GM12875 (cell line): Measurements from ENCODE around the gene ICOS.
"Not testable (repeated sequence)": the region's sequence is repeated elsewhere in the genome, so short reads cannot be mapped to it uniquely, and the experiment has no call there.

Source experiments
- H3K4me3 ChIP-seq: one replicate; pipeline ENCODE4 v1.5.1; 2011; ENCODE audit warnings: low read depth, low read length, control low read depth
- TF ChIP-seq, protein P1 (sequence below): IDR thresholded peaks from 2 replicates; pipeline ENCODE4 v1.5.1; 2011; ENCODE audit warnings: low read depth, mild to moderate bottlenecking, control low read depth, inconsistent platforms, low read length, moderate library complexity, borderline replicate concordance; ENCODE audit not compliant: insufficient read depth

ICOS gene

DNA sequence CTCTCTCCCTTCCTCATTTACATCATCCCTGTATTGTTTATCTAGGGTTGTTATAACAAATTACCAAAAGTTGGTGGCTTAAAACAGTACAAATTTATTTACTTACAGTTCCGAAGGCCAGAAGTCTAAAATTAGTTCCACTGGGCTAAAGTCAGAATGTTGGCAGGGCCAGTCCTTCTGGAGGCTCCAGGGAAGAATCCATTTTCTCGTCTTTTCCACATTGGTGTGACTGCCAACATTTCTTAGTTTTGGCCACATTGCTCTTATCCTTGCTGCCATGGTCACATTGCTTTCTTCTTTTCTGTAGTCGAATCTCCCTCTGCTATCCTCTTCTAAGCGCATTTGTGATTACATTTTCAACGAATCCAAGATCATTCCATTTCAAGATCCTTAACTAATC is 34.7 kb downstream of the ICOS start:
- TF ChIP-seq, protein P1, sequence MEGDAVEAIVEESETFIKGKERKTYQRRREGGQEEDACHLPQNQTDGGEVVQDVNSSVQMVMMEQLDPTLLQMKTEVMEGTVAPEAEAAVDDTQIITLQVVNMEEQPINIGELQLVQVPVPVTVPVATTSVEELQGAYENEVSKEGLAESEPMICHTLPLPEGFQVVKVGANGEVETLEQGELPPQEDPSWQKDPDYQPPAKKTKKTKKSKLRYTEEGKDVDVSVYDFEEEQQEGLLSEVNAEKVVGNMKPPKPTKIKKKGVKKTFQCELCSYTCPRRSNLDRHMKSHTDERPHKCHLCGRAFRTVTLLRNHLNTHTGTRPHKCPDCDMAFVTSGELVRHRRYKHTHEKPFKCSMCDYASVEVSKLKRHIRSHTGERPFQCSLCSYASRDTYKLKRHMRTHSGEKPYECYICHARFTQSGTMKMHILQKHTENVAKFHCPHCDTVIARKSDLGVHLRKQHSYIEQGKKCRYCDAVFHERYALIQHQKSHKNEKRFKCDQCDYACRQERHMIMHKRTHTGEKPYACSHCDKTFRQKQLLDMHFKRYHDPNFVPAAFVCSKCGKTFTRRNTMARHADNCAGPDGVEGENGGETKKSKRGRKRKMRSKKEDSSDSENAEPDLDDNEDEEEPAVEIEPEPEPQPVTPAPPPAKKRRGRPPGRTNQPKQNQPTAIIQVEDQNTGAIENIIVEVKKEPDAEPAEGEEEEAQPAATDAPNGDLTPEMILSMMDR: no peak
- H3K4me3 ChIP-seq: no peak overlapping the region

DNA sequence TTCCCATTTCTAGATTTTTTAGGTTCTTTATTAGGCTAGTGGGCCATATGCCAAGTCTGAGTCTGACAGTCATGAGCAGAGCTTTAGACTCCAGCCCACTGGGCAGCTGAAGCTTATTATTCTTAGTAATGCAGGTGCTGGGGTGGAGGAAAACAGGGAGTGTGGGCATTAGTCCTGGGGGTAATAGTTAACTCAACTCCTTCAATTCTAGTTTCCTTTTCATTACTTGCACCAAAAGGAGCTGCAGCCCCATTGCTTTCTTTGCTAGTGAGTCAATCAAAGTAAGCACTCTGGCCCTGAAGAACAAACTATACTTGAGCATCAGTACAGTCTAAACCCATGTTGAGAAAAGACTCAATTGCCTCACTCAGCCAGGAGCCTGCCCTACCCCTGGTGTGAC is 35.5 kb downstream of the ICOS start:
- no peak overlapping the region for H3K4me3 ChIP-seq
- TF ChIP-seq, protein P1: no peak

DNA sequence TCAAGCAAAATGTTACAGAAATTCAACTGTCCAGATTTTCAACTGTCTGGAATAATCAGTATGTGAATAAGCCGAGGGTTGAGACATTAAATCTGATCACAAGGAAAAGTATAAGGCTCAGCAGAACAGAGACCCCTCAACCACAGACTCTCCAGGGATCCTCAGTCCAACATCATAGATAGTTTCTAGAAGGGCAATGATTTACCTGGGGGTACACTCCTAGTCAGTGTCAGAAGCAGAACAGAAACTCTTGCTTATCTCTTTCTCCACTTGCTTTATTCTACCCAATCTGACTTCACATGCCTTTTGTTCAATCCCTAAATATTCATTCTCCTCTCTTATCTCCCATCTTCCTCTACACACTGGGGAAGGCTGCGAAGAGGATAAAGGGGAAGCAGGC is 36.4 kb downstream of the ICOS start:
- no peak overlapping the region for H3K4me3 ChIP-seq
- TF ChIP-seq, protein P1: no peak

DNA sequence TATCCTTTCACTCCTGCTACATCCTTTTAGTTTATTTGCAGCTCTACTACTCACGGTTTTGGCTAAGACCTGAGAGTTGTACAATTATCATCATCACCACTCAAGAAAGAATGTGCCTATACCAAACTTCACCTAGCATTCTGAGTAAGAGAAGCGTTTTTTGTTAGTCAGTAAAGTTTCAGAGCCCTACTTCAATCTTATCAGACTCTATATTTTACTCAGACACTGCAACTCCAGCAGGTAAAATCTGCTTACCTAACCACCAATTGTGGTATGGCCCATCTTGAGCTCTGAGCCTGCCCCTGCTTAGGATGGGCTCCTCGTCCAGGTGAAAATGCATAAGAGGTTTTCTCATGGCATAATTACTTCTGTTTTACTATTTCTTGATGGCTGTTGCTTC is 37.1 kb downstream of the ICOS start:
- TF ChIP-seq, protein P1: no peak
- no peak overlapping the region for H3K4me3 ChIP-seq

DNA sequence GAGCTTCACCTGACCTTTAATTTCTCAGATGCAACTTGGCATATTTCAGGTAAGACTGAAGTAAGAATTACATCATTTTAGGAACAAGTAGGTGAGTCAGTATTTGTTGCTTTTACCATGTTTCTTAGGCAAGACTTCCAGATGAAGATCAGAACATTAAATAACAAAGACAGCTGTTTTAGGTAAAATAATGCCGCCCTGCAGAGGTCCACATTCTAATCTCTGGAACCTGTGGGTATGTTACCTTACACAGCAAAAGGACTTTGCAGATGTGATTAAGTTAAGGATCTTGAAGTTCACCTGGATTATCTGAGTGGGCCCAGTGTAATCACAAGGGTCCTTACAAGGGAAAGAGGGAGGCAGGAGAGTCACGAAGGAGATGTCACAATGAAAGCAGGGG is 39.3 kb downstream of the ICOS start:
- no peak overlapping the region for H3K4me3 ChIP-seq
- TF ChIP-seq, protein P1: no peak

DNA sequence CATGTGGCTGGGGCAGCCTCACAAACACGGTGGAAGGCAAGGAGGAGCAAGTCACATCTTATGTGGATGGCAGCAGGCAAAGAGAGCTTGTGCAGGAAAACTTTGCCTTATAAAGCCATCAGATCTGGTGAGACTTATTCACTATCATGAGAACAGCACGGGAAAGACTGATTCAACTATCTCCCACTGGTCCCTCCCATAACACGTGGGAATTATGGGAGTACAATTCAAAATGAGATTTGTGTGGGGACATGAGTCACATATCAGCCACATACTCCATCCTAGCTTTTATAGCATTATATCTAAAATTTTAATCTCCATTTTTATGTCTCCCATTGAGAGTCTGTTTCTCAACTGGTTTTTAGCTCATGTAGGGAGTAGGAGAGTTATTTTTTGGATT is 45.7 kb downstream of the ICOS start:
- TF ChIP-seq, protein P1: no peak
- H3K4me3 ChIP-seq: no peak overlapping the region

DNA sequence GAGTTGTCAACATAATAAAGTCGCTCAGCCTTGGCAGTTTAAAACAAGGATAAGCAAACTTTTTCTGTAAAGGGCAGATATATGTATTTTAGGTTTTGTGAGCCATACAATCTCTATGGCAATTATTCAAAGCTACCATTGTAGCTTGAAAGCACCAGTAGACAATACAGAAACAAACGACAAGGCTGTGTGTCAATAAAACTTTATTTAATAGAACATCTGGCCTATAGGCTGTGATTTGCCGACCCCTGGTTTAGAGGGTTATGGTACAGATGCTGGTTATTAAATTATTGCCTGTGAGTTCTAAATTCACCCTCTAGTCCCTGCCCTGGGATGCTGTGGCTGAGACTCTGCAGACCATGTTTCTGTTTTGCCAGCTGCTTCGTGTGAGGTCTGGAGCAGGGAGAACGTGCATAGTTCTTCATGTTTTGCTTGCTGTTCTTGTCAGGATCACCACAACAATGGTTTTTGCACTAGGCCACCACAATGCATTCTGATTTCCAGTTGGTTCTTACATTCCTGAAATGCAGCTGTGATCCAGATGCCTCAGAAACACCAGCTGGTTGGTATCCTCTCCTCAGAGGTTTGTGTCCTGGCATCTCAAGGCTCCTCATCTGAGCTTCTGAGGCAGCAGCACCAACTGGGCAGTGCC is 46.6 kb downstream of the ICOS start:
- no peak overlapping the region for H3K4me3 ChIP-seq
- TF ChIP-seq, protein P1: no peak

DNA sequence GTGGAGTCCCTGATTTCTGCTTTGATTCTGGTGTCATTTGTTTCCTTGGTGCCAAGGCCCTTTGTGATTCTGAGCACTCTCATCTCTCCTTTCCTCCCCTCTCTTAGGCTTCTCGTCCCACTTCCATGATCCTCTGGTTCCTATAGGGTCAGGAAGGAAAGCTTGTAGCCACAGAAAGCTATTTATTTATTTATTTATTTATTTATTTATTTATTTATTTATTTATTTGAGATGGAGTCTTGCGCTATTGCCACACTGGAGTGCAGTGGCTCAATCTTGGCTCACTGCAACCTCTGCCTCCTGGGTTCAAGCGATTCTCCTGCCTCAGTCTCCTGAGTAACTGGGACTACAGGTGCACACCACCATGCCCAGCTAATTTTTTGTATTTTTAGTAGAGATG is 49.4 kb downstream of the ICOS start:
- not testable (repeated sequence) for H3K4me3 ChIP-seq
